Activated CD8-positive, alpha-beta memory T cell treated with anti-CD3 and anti-CD28 coated beads, Interleukin-2, amount 50 U/mL, for 1 hour (primary cell): ENCODE data around the gene TAC3.
"Not testable (repeated sequence)": the region's sequence is repeated elsewhere in the genome, so short reads cannot be mapped to it uniquely, and the experiment has no call there.

Experiments
- DNase-seq: peaks from one replicate; pipeline ENCODE4 v3.0.0-alpha.2; 2020; ENCODE audit errors: extremely low read depth

Gene TAC3

DNA sequence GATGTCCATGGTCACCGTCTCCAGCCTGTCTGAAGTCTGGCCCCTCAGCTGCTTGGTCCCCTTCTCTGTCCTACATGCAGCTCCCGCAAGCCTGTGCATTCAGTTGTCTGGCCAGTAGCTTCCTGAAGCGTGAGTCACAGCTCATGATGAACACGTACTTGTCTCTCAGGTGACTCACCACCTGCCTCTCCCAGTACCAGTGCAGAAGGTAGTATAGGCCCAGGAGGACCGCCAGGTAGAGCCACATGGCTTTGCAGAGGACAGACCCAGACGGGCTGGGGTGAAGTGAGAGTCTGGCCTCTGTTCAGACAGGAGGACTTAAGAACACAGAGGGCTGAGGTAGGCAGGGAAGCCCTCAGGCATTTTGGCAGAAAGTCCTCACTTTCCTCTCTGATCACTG lies 30.6 kb downstream of the TAC3 start:
- DNase-seq, result not testable (repeated sequence)

DNA sequence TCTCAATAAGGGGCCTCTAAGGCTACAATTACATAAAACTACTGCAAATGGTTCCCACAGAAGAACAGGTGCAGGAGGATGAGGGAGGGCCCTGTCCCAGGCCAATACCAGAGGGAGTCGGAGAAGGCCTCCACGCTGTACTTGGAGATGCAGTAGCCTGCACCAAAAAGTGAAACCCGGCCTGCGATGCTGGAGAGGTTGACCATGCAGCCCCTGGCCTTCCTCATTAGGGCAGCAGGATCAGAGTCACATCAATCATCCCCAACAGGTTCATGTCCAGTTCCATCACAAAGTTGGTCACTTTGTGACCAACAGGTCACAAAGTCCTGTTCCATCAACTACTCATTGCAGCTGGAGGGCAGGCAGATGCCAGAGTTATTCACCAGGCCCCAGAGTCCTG lies 32.9 kb downstream of the TAC3 start:
- no peak for DNase-seq

DNA sequence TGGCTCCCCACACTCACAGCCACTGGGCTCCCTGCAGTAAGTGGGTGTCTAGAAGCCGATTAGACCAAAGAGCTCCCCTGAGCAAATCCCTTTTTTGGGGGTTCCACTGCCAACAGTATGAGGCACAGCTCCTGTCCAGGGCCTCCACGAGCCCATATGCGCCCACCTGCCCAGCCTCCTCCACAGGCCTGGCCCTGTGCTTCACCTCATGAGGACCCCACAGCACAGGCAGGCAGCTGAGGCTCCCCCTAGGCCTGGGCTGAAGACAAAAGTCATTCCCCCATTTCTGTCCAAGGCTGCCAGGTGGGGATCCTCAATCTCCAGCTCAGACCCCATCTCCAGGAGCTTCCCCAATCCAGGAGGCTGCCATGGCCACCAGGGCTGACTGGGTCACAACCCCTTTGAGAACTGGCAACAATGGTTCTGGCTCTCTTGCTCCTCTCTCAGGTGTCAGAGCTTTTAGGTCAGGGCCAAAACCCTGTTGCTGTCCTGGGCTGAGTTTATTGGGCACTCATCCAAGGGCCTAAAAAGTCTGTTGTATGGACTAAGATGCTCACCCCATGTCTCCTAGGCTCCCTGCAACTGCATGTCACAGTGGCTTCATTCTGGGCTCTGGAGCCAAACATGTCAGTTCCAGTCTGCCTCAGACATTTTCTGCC lies 33.6 kb downstream of the TAC3 start:
- not testable (repeated sequence) for DNase-seq

DNA sequence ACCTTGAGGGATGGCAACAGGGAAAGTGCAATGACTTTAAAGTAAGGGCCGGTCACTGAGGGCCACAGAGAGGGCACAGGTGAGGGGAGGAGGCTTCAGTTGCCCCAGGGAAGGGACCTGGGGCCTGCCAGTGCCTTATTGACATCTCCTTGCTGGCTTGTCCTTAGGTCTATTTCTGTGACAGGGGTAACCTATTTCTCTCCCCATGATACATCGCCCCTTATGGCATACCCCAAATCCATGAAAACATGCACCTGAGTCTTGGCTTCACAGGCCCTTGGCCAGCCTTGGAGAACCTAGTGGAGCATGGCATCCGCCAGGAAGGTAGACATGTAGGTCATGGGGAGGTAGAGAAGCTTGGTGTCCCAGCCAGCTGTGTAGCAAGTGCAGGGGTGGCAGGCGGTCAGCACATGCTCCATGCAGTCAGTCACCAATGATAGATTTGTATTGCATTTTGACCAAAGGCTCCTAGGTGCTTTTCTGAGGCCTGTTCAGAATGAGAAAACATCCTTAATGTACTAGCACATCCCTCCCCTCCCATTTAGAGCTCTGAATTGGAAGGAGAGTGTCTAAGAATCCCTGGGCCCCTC lies 35.3 kb downstream of the TAC3 start:
- no peak for DNase-seq

DNA sequence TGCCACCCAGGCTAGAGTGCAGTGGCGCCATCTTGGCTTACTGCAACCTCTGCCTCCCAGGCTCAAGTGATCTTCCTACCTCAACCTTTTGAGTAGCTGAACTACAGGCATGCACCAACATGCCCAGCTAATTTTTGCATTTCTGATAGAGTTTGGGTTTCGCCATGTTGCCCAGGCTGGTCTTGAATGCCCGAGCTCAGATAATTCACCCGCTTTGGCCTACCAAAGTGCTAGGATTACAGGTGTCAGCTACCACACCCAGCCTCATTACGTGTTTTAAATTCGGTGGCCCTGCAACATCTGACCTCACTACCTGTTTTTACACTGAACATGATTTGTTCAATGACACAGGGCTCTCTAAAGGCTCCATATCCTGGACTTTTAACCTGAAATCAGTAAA lies 36.1 kb downstream of the TAC3 start:
- no peak for DNase-seq

DNA sequence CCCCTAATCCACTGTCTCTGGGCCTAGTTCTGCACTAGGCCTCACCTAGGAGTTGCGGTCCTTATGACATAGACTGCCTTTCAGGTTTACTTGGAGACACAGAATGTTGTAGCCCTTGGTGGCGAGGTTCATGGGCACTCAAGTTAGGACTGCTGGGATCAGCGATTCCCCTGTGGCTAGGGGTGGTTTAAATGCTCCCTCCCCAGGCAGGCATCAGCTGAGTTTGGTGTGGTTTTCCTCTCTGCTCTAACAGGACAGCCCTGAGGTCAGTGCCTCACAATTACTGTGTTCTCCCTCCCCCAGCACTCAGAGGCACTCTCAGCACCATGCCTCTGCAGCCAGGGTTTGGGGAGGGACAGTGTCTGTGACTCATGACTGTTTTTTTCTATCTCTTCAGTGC lies 36.7 kb downstream of the TAC3 start:
- DNase-seq, result no peak

DNA sequence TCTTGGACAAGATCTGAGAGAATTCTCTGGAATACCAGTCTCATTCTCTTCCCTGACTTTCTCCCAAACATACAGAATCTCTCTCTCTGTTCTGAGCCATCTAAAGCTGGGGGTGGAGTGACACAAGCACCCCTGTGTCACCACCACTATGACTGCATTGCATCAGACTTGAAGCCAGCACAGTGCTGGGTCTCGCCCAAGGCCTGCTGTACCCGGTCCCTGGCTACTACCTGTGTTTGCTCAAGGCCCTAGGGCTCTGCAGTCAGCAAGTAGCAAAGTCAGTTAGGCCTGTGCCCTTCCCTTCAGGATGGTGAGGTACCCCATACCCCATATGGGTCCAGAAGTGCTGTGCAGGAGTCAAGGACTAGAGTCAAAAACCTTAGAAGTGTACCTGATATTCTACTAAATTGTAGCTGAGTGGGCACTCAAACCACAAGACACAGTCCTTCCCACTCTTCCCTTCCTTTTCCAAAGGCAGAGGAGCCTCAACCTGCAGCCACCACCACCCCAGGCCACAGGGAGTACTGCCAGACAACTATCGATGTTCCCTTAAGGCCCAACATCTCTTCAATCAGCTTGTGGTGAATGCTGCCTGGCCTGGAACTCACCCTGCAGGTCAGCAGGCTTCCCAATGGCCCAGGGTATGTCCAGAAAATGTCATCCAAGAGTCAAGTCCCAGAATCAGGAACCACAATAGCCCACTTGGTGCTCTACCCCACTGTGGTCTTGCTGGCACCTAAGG lies 37.8 kb downstream of the TAC3 start:
- no peak for DNase-seq

DNA sequence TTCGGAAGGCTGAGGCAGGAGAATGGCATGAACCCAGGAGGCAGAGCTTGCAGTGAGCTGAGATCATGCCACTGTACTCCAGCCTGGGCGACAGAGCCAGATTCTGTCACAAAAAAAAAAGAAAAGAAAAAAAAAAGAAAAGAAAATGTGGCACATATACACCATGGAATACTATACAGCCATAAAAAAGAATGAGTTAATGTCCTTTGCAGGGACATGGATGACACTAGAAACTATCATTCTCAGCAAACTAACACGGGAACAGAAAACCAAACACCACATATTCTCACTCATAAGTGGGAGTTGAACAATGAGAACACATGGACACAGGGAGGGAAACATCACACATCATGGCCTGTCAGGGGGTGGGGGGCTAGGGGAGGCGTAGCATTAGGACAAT lies 39.0 kb downstream of the TAC3 start:
- DNase-seq, result not testable (repeated sequence)

DNA sequence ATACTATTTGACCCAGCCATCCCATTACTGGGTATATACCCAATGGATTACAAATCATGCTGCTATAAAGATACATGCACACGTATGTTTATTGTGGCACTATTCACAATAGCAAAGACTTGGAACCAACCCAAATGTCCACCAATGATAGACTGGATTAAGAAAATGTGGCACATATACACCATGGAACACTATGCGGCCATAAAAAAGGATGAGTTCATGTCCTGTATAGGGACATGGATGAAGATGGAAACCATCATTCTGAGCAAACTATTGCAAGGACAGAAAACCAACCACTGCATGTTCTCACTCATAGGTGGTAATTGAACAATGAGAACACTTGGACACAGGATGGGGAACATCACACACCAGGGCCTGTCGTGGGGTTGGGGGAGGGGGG lies 42.1 kb downstream of the TAC3 start:
- DNase-seq, result not testable (repeated sequence)

DNA sequence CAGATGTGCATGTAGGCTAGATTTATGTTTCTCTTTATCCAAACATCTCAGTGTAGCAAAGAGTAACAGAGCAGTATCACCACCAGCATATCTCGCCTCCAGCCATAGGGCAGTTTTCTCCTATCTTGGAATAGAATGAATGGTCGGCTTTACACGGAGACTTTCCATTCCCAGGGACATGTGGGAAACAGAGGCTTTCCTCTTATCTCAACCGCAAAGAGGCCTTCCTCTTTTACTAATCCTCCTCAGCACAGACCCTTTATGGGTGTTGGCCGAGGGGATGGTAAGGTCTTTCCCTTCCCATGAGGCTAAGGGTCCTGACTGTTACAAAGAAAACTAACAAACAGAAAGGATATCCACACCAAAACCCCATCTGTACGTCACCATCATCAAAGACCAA lies 47.4 kb downstream of the TAC3 start:
- DNase-seq, result not testable (repeated sequence)

DNA sequence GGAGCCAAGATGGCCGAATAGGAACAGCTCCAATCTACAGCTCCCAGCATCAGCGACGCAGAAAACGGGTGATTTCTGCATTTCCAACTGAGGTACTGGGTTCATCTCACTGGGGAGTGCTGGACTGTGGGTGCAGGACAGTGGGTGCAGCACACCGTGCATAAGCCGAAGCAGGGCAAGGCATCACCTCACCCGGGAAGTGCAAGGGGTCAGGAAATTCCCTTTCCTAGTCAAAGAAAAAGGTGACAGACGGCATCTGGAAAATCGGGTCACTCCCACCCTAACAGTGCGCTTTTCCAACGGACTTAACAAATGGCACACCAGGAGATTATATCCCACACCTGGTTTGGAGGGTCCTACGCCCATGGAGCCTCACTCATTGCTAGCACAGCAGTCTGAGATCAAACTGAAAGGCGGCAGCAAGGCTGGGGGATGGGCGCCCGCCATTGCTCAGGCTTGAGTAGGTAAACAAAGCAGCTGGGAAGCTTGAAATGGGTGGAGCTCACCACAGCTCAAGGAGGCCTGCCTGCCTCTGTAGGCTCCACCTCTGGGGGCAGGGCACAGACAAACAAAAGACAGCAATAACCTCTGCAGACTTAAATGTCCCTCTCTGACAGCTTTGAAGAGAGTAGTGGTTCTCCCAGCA lies 50.2 kb downstream of the TAC3 start:
- DNase-seq, result not testable (repeated sequence)

DNA sequence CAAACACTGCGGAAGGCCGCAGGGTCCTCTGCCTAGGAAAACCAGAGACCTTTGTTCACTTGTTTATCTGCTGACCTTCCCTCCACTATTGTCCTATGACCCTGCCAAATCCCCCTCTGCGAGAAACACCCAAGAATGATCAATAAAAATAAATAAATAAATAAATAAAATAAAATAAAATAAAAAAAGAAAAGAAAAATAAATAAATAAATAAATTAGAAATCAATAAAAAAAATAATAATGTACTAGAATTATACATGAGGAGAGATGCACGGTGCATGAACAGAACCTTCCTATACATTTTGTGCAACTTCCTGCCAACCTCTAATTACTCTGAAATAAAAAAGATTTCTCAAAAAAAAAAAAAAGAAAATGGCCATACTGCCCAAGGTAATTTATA lies 51.2 kb downstream of the TAC3 start:
- DNase-seq, result not testable (repeated sequence)

DNA sequence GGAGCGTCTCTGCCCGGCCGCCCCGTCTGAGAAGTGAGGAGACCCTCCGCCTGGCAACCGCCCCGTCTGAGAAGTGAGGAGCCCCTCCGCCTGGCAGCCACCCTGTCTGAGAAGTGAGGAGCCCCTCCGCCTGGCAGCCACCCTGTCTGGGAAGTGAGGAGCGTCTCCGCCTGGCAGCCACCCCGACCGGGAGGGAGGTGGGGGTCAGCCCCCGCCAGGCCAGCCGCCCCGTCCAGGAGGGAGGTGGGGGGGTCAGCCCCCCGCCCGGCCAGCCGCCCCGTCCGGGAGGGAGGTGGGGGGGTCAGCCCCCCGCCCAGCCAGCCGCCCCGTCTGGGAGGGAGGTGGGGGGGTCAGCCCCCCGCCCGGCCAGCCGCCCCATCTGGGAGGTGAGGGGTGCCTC lies 52.8 kb downstream of the TAC3 start:
- not testable (repeated sequence) for DNase-seq

DNA sequence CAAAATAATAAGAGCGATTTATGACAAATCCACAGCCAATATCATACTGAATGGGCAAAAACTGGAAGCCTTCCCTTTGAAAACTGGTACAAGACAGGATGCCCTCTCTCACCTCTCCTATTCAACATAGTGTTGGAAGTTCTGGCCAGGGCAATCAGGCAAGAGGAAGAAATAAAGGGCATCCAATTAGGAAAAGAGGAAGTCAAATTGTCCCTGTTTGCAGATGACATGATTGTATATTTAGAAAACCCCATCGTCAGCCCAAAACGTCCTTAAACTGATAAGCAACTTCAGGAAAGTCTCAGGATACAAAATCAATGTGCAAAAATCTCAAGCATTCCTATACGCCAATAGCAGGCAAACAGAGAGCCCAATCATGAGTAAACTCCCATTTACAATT lies 54.1 kb downstream of the TAC3 start:
- not testable (repeated sequence) for DNase-seq
